GM19240 (cell line): ENCODE measurements around the gene MRPS26.
"Not testable (repeated sequence)": the region's sequence is repeated elsewhere in the genome, so short reads cannot be mapped to it uniquely, and the experiment has no call there.

ENCODE experiments used
- DNase-seq: peaks from one replicate; pipeline ENCODE4 v3.0.0; 2011; ENCODE audit warnings: low spot score; ENCODE audit not compliant: insufficient read length

Gene MRPS26

GRCh38 chr20:3041854-3042409 is 3.9 kb upstream of the MRPS26 start:
- DNase-seq = no peak

- DNase-seq = no peak
These were observed 3.2 kb upstream of the MRPS26 start for GRCh38 chr20:3042625-3043024.

- DNase-seq = no peak
These were observed 2.5 kb upstream of the MRPS26 start, which contains the start of gene GNRH2 for GRCh38 chr20:3043322-3043721. GNRH2 (plus strand) TSS chr20:3043622; CDS start chr20:3044415, 793 bp downstream.

GRCh38 chr20:3044336-3044965 is 1.4 kb upstream of the MRPS26 start:
- no peak for DNase-seq

- peak; percentile 55 for DNase-seq
These were observed 623 bp upstream of the MRPS26 start for GRCh38 chr20:3045042-3045815.

GRCh38 chr20:3046677-3047462 is 1.0 kb downstream of the MRPS26 start:
- DNase-seq = no peak

GRCh38 chr20:3047486-3048419 is 1.9 kb downstream of the MRPS26 start:
- no peak for DNase-seq

GRCh38 chr20:3051385-3052019 is 5.7 kb downstream of the MRPS26 start:
- no peak for DNase-seq

- no peak for DNase-seq
These were observed 13.6 kb downstream of the MRPS26 start for GRCh38 chr20:3059489-3059888.

- not testable (repeated sequence) for DNase-seq
These were observed 18.3 kb downstream of the MRPS26 start for GRCh38 chr20:3064119-3064518.

- DNase-seq = no peak
These were observed 21.5 kb downstream of the MRPS26 start for GRCh38 chr20:3067139-3068014.

- no peak for DNase-seq
These were observed 22.2 kb downstream of the MRPS26 start for GRCh38 chr20:3068075-3068474.

- DNase-seq = no peak
These were observed 23.4 kb downstream of the MRPS26 start for GRCh38 chr20:3068986-3069900.

GRCh38 chr20:3070725-3071124 is 24.9 kb downstream of the MRPS26 start:
- no peak for DNase-seq

GRCh38 chr20:3071266-3071609 is 25.4 kb downstream of the MRPS26 start:
- no peak for DNase-seq

- no peak for DNase-seq
These were observed 26.0 kb downstream of the MRPS26 start, which contains the start of gene OXT for GRCh38 chr20:3071610-3072529. OXT (plus strand) TSS chr20:3071620; CDS start chr20:3071656, 36 bp downstream.
